CD4-positive, alpha-beta T cell treated with Interferon alpha-2 for 1 hour (primary cell): Measurements from ENCODE around the gene ZNF155.
A peak's percentile ranks its signal among the peaks of the same experiment; 100 is the strongest.

Source experiments
- DNase-seq, 2 donors: peaks; one replicate each; pipeline ENCODE4 v3.0.0-alpha.2; 2020 to 2022

ZNF155 gene

DNA sequence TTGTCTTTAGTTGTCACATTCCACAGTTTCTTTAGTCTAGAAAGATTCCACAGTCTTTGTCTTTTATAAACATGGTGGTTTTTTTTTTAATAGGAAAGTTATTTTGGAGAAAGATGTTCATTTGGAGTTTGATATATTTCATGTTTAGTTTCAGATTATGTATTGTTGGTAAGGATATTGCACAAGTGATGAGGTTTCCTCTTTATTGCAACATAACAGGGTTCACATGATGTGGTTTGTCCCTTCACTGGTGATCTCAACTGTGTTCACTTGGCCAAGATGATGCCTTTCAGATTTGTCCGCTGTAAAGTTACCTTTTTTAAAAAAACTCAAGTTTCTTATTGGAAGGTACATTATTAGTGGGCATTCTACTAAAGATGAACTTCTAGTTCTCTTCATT, 22.0 kb downstream of the ZNF155 start:
- DNase-seq = no peak

DNA sequence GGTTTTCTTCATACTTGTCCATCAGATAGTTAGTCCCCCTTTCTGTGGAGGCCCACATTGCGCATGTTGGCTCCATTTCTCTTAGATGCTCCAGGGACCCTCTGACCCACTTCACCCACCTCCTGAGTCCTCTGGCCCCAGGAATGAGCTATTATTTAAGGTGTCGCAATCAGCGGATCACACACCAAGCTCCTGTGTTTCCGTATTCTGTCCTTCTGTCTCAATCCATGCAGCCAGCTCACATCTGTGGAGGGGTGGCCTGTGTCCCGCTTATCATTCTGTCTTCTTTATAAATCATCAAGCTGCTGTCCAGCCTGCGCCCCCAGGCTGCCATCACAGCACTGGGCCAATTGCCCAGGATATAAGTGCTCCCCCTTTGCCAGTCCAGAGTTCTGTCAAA, 23.5 kb downstream of the ZNF155 start:
- no peak for DNase-seq

DNA sequence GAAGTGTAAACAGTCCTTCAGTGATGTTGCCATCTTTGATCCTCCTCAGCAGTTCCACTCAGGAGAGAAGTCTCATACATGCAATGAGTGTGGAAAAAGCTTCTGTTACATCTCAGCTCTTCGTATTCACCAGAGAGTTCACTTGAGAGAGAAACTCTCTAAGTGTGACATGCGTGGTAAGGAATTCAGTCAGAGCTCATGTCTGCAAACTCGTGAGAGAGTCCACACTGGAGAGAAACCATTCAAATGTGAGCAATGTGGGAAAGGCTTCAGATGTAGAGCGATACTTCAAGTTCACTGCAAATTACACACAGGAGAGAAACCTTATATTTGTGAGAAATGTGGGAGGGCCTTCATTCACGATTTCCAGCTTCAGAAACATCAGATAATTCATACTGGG, 26.5 kb downstream of the ZNF155 start:
- DNase-seq = no peak

DNA sequence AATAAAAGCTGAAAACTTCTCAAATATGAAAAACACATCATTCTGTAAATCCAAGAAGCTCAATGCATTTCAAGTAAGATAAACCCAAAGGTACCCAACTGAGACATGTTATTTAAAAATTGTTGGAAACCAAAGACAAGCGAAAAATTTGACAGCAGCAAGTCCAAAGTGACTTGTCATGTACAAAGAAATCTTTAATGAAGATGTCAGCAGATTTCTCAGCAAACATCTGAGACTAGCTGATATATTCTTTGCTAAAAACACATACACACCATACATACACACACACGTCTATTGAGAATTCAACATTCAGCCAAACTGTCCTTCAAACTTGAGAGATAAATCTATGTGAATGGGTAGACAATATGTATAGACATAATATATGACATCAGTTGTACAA, 35.5 kb downstream of the ZNF155 start:
- no peak for DNase-seq

DNA sequence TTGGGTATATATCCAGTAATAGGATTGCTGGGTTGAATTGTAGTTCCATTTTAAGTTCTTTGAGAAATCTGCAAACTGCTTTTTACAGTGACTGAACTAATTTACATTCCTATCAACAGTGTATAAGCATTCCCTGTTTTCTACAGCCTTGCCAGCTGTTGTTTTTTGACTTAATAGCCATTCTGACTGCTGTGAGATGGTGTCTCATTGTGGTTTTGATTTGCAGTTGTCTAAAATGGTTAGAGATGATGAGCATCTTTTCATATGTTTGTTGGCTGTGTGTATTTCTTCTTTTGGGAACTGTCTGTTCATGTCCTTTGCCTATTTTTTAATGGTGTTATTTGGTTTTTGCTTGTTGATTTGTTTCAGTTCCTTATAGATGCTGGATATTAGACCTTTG, 37.2 kb downstream of the ZNF155 start:
- DNase-seq = no peak

DNA sequence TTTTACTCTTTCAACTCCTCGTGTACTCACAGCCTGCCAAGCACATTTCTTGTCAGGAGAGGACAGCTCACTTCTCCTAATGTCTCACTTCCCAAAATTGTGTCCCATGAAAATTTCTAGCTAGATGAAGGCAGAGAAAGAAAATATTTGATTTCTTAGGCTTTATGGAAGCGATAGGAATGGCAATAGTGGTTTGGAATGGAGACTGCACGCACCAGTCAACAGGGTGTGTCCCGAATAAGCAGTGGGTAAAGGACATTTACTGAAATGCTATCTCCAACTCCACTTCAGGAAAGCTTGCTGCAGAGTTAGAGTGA, 40.9 kb downstream of the ZNF155 start:
- no peak for DNase-seq

DNA sequence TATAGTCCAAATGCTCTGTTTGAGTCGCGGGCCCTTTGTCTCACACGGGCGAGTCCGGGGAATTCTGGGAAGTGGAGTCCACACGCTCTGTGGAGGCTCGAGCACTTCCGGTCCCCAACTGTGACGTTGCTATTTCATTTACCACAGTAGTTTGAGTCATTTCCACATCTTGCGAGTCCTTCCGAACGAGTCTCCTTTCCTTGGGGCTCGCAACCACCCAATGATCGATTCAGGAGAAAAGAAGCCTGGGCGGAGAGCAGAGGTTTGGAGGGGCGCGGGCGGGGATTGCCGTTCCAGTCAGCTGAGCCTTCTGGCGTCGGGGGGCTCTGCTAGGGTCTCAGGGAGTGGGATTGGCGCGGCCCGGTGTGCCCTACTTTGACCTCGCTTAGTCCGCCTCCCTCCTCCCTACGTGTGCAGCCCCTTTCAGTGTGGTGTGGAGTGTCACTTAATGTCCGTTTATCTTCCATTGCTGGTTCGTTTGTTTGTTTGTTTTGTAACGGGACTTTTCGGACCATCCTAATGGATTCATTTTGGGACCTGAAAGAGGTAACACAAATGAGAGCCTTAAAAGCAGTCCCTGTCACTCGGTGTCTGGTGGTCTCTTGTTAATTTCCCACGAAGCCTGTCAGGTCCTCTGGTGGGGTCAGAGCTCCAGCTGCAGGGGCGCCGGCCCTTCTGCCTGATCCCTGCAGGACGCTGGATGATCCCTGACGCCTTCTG, 41.4 kb downstream of the ZNF155 start, which contains the start of gene ZNF222:
Gene ZNF222 (plus strand): TSS at position 163 of the 720 bp plus-strand sequence. CDS start 58 bp downstream, at position 221.
- peak; percentile 85 to 86 for DNase-seq

DNA sequence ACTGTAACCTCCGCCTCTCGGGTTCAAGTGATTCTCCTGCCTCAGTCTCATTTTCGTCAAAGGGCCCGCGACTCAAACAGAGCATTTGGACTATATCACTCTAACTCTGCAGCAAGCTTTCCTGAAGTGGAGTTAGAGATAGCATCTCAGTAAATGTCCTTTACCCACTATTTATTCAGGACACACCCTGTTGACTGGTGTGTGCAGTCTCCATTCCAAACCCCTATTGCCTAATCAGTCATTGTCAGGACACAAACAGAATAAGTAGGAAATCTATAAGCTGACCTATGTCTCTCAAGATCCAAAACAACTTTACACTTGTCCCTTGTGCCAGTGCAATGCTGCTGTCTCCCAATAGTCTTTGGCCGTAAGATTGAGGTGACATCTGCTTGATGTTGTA, 42.6 kb downstream of the ZNF155 start:
- DNase-seq = no peak

DNA sequence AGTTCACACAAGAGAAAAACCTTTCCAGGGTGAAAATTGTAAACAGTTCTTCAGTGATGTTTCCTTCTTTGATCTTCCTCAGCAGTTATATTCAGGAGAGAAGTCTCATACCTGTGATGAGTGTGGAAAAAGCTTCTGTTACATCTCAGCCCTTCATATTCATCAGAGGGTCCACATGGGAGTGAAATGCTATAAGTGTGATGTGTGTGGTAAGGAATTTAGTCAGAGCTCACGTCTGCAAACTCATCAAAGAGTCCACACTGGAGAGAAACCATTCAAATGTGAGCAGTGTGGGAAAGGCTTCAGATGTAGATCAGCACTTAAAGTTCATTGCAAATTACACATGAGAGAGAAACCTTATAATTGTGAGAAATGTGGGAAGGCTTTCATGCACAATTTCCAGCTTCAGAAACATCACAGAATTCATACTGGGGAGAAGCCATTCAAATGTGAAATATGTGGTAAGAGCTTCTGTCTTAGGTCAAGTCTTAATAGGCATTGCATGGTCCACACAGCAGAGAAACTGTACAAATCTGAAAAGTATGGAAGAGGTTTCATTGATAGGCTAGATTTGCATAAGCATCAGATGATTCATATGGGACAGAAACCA, 48.1 kb downstream of the ZNF155 start:
- DNase-seq = no peak

DNA sequence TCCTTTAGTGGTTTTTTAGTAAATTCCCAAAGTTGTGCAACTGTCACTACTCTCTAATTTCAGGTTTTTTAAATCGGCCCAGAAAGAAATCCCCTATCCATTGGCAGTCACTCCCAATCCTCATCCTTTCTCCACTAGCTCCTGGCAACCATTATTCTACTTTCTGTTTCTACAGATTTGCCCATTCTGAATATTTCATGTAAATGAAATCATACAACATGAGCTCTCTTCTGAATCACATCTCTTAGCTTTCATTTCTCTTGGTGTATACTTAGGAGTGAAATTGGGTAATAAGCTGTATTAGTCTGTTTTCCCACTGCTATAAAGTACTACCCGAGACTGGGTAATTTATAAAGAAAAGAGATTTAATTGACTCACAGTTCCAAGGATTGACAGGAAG, 58.2 kb downstream of the ZNF155 start:
- DNase-seq = no peak
